HUES6 (cell line): ENCODE data around the gene MRPL28.

Experiments used
- H3K27ac ChIP-seq: 2 replicates; pipeline ENCODE4 v1.7.0; 2013; ENCODE audit warnings: low read depth, mild to moderate bottlenecking, low read length, inconsistent platforms
- H3K27me3 ChIP-seq: 2 replicates; pipeline ENCODE4 v1.6.1; 2013; ENCODE audit warnings: low read length; ENCODE audit not compliant: control insufficient read depth, insufficient read depth
- H3K36me3 ChIP-seq: 2 replicates; pipeline ENCODE4 v1.6.1; 2013; ENCODE audit warnings: low read length; ENCODE audit not compliant: control insufficient read depth, insufficient read depth
- H3K4me1 ChIP-seq: 2 replicates; pipeline ENCODE4 v1.6.1; 2013; ENCODE audit warnings: low read length; ENCODE audit not compliant: control insufficient read depth, insufficient read depth
- H3K4me3 ChIP-seq: 2 replicates; pipeline ENCODE4 v1.5.1; 2013; ENCODE audit warnings: low read depth, low read length
- H3K9ac ChIP-seq: one replicate; pipeline ENCODE4 v1.6.1; 2013; ENCODE audit warnings: mild to moderate bottlenecking, low read length
- H3K9me3 ChIP-seq: 2 replicates; pipeline ENCODE4 v1.6.1; 2013; ENCODE audit warnings: low read depth, low read length; ENCODE audit not compliant: control insufficient read depth, insufficient read depth

MRPL28 gene

DNA sequence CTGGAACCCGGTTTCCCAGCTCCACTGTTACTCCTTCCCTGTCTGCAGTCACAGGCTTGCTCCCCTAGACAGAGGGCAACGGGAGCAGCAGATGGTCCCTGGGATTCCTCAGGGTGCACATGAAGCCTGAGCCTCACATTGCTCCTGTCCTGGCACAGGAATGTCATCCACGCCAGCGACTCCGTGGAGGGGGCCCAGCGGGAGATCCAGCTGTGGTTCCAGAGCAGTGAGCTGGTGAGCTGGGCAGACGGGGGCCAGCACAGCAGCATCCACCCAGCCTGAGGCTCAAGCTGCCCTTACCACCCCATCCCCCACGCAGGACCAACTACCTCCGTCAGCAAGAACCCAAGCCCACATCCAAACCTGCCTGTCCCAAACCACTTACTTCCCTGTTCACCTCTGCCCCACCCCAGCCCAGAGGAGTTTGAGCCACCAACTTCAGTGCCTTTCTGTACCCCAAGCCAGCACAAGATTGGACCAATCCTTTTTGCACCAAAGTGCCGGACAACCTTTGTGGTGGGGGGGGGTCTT is 29.8 kb upstream of the MRPL28 start:
- peak overlapping the region; percentile 77 for H3K4me3 ChIP-seq
- no peaks in the 10 kb centered on the region for H3K27me3 ChIP-seq
- H3K9ac ChIP-seq: no peak overlapping the region
- H3K9me3 ChIP-seq: no peaks in the 10 kb centered on the region
- peaks cover 22% of the 10 kb centered on the region for H3K4me1 ChIP-seq
- H3K36me3 ChIP-seq: peaks cover 18% of the 10 kb centered on the region
- H3K27ac ChIP-seq: no peak overlapping the region

DNA sequence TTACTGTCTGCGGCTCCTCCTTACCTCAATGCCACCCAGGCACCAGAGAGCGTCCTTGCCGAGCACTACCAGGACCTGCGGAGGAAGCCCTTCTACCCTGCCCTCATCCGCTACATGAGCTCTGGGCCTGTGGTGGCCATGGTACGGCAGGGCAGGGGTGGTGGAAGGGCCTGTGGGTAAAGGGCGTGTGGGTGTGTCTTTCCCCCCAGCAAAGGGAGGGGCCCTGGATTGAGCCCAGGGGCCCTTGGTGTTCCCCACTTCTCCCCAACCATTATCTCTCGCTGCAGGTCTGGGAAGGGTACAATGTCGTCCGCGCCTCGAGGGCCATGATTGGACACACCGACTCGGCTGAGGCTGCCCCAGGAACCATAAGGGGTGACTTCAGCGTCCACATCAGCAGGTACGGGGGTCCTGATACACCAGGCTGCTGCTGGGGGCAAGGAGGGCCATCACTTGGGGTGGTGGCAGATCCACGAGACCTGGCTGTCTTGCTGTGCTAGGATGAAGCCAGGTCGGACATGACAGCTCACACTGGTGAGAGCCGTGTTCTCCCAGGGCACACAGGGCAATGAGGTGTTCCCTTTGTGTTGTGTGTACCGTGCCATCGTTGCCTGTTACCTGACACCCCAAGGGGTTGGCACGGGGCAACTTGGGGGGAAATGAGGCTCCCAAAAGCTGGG is 29.1 kb upstream of the MRPL28 start:
- Histone ChIP-seq H3K36me3 (peaks cover 18% of the 10 kb centered on the region), H3K27me3 (no peaks in the 10 kb centered on the region), H3K9ac (no peak overlapping the region), H3K27ac (no peak overlapping the region), H3K4me1 (peaks cover 22% of the 10 kb centered on the region), H3K4me3 (no peak overlapping the region), H3K9me3 (no peaks in the 10 kb centered on the region)

DNA sequence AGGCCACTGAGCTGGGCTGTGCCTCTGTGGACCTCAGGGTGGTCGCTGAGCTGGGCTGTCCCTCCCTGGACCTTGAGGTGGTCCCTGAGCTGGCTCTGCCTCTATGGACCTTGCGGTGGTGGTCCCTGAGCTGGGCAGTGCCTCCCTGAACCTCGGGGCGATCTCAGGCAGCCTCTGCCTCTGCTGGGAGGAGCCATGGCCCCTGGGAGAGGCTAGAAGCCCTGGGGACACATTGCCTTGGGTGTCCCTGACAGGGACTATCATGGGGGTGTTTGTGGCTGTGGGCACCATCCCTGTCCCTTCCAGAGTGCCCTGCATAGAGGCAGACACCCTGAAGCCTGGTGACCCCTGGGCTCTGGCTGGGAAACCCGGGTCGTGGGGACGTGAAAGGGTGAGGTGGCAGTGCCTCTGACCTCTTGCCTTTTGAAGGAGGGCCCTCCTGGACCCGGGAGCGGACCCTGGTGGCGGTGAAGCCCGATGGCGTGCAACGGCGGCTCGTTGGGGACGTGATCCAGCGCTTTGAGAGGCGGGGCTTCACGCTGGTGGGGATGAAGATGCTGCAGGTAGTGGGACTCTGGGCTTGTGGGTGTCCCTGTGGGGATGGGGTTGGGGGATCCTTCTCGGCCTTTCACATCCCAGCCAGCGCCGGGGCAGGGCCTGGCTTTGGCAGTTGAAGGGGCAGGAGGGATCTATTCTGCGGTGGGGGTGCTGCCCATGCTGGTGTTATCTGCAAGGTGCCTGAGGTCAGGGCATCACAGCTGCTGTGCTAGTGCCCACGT is 28.4 kb upstream of the MRPL28 start:
- Histone ChIP-seq H3K4me1 (peaks cover 22% of the 10 kb centered on the region), H3K27me3 (no peaks in the 10 kb centered on the region), H3K36me3 (peaks cover 18% of the 10 kb centered on the region), H3K9me3 (no peaks in the 10 kb centered on the region), H3K9ac (no peak overlapping the region), H3K4me3 (0 out of 2 replicates have a peak overlapping the region, but pooled peaks have one; percentile 43), H3K27ac (no peak overlapping the region)

DNA sequence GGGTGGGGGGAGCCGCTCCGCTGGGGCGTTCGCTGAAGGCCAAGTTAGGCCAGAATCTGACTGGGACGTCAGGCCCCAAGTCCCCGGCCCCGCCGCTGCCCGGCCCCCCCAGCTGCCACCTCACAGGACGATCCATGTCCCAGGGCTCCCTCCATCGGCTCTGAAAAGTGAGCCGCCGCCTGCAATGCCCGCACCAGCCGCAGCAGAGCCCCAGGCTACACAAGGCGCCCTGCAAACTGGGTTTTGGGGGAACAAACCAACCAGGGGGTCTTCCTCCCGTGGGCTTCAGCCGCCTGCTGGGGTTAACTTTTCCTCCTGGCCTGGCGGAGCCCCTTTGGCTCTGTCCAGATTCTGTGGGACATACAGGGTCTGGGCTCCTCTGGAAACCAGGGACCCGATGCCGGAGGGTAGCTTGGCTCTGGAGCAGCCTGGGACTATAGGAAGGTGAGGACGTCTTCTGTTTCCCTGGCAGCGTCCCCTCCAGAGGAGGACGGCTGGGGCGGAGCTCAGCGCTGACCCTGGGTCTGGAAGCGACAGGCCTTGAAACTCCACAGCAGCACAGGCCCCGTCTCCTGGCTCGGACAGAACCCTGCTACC is 27.5 kb upstream of the MRPL28 start:
- no peaks in the 10 kb centered on the region for H3K27me3 ChIP-seq
- H3K9ac ChIP-seq: peak overlapping the region; percentile 66
- H3K27ac ChIP-seq: peak overlapping the region; percentile 21; the same call in 1 of the 2 replicates
- H3K4me1 ChIP-seq: peaks cover 22% of the 10 kb centered on the region
- H3K36me3 ChIP-seq: peaks cover 18% of the 10 kb centered on the region
- H3K4me3 ChIP-seq: peak overlapping the region; percentile 43
- H3K9me3 ChIP-seq: peaks cover under 1% of the 10 kb centered on the region; the same call in 1 of the 2 replicates

DNA sequence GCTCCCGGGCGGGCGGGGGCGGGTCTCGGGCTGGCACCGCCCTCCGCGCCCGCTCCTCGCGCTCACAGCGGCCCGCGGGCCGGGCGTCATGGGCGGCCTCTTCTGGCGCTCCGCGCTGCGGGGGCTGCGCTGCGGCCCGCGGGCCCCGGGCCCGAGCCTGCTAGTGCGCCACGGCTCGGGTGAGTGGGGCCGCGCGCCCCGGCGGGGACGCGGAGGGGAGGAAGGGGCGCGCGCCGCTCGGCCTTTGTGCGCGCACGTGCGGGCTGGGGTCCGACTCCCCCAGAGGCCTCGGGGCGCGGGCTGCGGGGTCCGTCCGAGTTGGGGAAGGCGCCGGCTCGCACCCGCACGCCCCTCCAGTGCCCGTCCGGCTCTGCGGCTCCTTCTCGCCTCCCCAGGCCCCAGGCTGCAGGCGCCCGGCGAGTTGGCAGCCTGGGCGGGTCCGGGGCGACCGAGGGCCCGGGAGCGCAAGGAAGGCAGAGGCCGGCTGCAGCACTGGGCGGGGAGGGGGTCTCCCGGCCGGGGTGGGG is 26.9 kb upstream of the MRPL28 start, which contains the start of gene NME4:
Gene NME4, plus strand, starts transcription at position 65 of the 527 bp plus-strand sequence. Its CDS starts 24 bp downstream, at position 89.
- Histone ChIP-seq H3K36me3 (peaks cover 18% of the 10 kb centered on the region), H3K4me3 (peak within 1 kb of the TSS; percentile 73), H3K27ac (peak within 1 kb of the TSS; percentile 58; the same call in 1 of the 2 replicates), H3K9ac (peak within 1 kb of the TSS; percentile 81), H3K9me3 (peaks cover 6% of the 10 kb centered on the region), H3K4me1 (peaks cover 22% of the 10 kb centered on the region), H3K27me3 (no peaks in the 10 kb centered on the region)

DNA sequence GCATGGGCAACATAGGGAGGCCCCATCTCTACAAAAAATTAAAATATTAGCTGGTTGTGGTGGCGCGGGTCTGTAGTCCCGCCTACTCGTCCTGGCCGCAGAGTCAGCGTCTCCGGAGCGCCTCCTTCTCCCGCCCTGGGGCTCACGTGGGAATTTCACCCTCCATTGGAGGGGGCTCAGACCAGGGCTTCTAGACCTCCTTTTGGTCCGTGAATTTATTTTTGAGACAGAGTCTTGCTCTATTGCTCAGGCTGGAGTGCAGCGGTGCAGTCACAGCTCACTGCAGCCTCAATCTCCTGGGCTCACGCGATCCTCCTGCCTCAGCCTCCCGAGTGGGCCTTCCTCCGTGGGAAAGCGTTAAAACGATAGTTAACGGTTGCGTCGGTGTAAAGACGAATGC is 26.3 kb upstream of the MRPL28 start:
- peak overlapping the region; percentile 68 for H3K9ac ChIP-seq
- H3K27me3 ChIP-seq: no peaks in the 10 kb centered on the region
- H3K4me1 ChIP-seq: peaks cover 22% of the 10 kb centered on the region
- H3K9me3 ChIP-seq: peaks cover 10% of the 10 kb centered on the region
- peak overlapping the region; percentile 61 for H3K4me3 ChIP-seq
- peaks cover 18% of the 10 kb centered on the region for H3K36me3 ChIP-seq
- peak overlapping the region; percentile 2; the same call in 1 of the 2 replicates for H3K27ac ChIP-seq

DNA sequence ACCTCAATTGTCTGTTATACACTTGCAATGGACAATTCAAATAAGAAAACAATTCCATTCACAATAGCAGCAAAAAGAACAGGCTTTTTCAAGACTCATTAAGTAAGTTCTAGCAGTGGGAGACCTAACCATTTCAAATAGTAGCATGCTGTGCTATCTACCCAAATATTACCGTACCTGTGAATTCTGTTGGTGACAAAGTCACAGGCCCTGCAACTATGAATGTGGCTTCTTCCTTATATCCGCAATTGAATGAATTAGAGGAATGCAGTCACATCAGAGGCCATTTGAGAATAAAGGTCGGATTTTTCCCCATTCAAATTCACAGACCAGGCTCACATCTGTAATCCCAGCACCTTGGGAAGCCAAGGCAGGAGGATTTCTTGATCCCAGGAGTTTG is 25.9 kb upstream of the MRPL28 start:
- peak overlapping the region; percentile 68 for H3K9ac ChIP-seq
- peak overlapping the region; percentile 2; the same call in 1 of the 2 replicates for H3K27ac ChIP-seq
- no peaks in the 10 kb centered on the region for H3K27me3 ChIP-seq
- H3K9me3 ChIP-seq: peaks cover 10% of the 10 kb centered on the region
- H3K4me1 ChIP-seq: peaks cover 22% of the 10 kb centered on the region
- H3K36me3 ChIP-seq: peaks cover 18% of the 10 kb centered on the region
- H3K4me3 ChIP-seq: peak overlapping the region; percentile 61

DNA sequence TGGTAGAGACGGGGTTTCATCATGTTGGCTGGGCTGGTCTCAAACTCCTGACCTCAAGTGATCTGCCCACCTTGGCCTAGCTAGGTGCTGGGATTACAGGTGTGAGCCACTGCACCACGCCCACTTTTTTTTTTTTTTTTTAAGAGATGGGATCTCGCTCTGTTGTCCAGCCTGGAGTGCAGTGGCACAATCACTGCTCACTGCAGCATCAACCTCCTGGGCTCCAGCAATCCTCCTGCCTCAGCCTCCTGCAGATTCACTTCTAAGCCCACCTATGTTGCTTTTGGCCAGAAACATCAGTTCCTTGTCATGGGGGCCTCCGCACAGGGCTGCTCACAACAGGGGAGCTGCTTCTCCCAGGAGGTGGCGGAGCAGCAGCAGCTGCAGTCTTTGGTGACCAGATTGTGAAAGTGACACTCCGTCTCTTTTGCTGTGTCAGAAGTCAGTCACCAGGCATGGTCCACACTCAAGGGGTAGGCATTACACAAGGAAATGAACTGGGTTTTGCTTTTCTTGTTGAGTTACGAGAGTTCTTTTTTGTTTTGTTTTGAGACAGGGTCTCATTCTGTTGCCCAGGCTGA is 22.2 kb upstream of the MRPL28 start:
- H3K9ac ChIP-seq: no peak overlapping the region
- H3K9me3 ChIP-seq: peaks cover 10% of the 10 kb centered on the region
- no peaks in the 10 kb centered on the region for H3K27me3 ChIP-seq
- no peak overlapping the region for H3K27ac ChIP-seq
- no peaks in the 10 kb centered on the region for H3K36me3 ChIP-seq
- peaks cover 20% of the 10 kb centered on the region for H3K4me1 ChIP-seq
- H3K4me3 ChIP-seq: no peak overlapping the region

DNA sequence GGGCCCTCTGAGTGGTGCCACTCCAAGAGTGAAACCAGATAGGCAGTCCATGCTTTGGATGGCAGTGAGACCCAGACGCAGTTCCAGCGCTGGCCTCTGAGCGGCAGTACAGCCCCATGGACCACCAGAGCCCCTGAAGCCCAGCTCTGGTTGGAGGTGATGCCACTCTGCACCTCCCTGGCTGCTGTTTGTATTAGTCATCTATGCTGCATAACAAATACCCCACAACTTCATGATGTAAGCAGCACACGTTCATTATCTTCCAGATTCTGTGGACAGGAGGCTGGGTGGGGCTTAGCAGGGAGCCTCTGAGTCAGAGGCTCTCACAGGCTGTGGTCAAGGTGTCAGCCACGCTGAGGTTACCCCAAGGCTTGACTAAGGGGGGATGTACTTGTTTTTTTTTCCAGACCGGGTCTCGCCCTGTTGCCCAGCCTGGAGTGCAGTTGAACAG is 21.6 kb upstream of the MRPL28 start:
- Histone ChIP-seq H3K27ac (no peak overlapping the region), H3K9ac (no peak overlapping the region), H3K4me1 (peaks cover 21% of the 10 kb centered on the region), H3K27me3 (no peaks in the 10 kb centered on the region), H3K9me3 (peaks cover 10% of the 10 kb centered on the region), H3K36me3 (no peaks in the 10 kb centered on the region), H3K4me3 (no peak overlapping the region)

DNA sequence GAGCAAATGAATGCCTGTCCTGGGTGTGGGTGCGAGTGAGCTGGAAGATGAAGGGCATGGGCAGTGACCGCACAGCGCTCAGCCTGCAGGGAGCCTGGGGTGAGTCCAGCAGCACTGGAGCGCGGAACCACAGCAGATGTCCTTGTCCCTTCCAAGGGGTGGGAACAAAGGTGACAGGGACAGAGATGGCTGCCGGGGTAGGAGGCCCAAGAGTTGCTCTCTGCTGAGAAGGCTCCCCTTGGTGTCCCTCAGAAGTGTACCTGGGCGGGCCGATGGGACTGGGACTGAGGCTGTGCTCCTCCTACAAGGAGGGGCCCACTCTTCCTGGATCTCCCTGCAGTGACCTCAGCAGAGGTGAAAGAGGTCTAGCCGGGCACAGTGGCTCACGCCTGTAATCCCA is 19.0 kb upstream of the MRPL28 start:
- H3K4me1 ChIP-seq: peaks cover 33% of the 10 kb centered on the region
- no peak overlapping the region for H3K4me3 ChIP-seq
- H3K36me3 ChIP-seq: no peaks in the 10 kb centered on the region
- H3K27me3 ChIP-seq: no peaks in the 10 kb centered on the region
- peaks cover 10% of the 10 kb centered on the region for H3K9me3 ChIP-seq
- H3K9ac ChIP-seq: no peak overlapping the region
- no peak overlapping the region for H3K27ac ChIP-seq
